Measurements from ENCODE around the gene DCDC2. TPM values are rescaled to one million over a fixed set of nuclear protein-coding genes. Genes with fewer than 3 reads are reported as not detected.
"Not testable (repeated sequence)": the region's sequence is repeated elsewhere in the genome, so short reads cannot be mapped to it uniquely, and the experiment has no call there.

DCDC2 gene
- total RNA-seq, 1 experiment from 2014 or later: 191 TPM

DNA sequence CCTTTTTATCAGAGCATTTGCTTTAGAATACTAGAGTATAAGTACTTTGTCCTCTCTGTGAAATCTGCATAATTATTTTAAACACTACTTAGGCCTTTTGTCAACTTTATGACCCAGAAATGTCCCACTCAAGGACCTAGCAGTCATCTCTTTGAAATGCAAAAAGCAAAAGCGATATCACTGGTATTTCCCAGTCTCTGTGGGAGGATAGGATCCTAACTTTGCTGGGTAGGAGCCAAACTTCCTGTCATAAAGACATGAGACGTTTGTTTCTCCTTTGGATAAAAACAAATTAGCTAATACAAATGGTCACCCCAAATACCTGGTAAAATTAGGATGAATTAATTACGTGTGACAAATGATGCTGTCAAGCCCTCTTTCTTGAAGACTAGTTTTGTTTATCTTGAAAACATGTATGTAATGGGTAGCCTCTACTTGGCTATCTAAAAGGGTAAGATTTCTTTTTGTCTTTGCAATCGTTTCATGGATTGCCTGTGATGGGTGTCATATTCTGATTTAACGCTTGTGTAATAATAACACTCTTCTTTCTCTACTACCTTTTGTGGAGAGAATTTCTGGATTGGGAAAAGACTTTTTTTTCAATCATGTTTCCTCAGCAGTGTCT is 36.2 kb downstream of the DCDC2 start:
- H3K27me3 Mint-ChIP-seq (ENCODE audit: insufficient read depth, unreplicated experiment): no peaks in the 10 kb centered on the region
- H3K4me3 Mint-ChIP-seq (ENCODE audit: unreplicated experiment): peak overlapping the region; percentile 65
- TF ChIP-seq, protein P1, sequence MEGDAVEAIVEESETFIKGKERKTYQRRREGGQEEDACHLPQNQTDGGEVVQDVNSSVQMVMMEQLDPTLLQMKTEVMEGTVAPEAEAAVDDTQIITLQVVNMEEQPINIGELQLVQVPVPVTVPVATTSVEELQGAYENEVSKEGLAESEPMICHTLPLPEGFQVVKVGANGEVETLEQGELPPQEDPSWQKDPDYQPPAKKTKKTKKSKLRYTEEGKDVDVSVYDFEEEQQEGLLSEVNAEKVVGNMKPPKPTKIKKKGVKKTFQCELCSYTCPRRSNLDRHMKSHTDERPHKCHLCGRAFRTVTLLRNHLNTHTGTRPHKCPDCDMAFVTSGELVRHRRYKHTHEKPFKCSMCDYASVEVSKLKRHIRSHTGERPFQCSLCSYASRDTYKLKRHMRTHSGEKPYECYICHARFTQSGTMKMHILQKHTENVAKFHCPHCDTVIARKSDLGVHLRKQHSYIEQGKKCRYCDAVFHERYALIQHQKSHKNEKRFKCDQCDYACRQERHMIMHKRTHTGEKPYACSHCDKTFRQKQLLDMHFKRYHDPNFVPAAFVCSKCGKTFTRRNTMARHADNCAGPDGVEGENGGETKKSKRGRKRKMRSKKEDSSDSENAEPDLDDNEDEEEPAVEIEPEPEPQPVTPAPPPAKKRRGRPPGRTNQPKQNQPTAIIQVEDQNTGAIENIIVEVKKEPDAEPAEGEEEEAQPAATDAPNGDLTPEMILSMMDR (IDR thresholded peaks at IDR 0.05; ENCODE audit: insufficient read depth in 1 of 2, low read depth in 1 of 2, low read length in 1 of 2, severe bottlenecking in 1 of 2, unreplicated experiment in 1 of 2): no peak
- intact Hi-C loops (cut with micrococcal nuclease; ENCODE audit: unreplicated experiment): loop anchor here (1.0 to 10.0 kb wide), 3 partner anchors 8 to 183 kb away; no protein-coding TSS in a partner anchor
- H3K4me1 ChIP-seq: peaks cover 66% of the 10 kb centered on the region
- no peaks in the 10 kb centered on the region for H3K27me3 ChIP-seq (replicated peaks; ENCODE audit: control insufficient read depth, insufficient read depth, low read length)
- no peaks in the 10 kb centered on the region for H3K9me3 Mint-ChIP-seq (ENCODE audit: unreplicated experiment)
- ChIA-PET POLR2A (no interaction called here), CTCF (interaction anchor here (1.0 kb wide), 1 partner anchor 8 kb away, joined by 7 read pairs; no protein-coding TSS in a partner anchor)
- BruUV-seq (replicated peaks): no TSS peak
- H3K36me3 Mint-ChIP-seq (ENCODE audit: insufficient read depth, unreplicated experiment): peaks cover 48% of the 10 kb centered on the region
- no peak for DNase-seq
- no peak overlapping the region for H3K4me3 ChIP-seq (ENCODE audit: low read depth, low read length)
- peak overlapping the region; percentile 45 for H3K27ac Mint-ChIP-seq (ENCODE audit: unreplicated experiment)
- peaks cover 52% of the 10 kb centered on the region for H3K4me1 Mint-ChIP-seq (ENCODE audit: low read depth, unreplicated experiment)
- peaks cover 1% of the 10 kb centered on the region; the same call in 1 of the 2 replicates for H3K36me3 ChIP-seq (ENCODE audit: control insufficient read depth, insufficient read depth, low read length)
- no peaks in the 10 kb centered on the region for H3K9me3 ChIP-seq

DNA sequence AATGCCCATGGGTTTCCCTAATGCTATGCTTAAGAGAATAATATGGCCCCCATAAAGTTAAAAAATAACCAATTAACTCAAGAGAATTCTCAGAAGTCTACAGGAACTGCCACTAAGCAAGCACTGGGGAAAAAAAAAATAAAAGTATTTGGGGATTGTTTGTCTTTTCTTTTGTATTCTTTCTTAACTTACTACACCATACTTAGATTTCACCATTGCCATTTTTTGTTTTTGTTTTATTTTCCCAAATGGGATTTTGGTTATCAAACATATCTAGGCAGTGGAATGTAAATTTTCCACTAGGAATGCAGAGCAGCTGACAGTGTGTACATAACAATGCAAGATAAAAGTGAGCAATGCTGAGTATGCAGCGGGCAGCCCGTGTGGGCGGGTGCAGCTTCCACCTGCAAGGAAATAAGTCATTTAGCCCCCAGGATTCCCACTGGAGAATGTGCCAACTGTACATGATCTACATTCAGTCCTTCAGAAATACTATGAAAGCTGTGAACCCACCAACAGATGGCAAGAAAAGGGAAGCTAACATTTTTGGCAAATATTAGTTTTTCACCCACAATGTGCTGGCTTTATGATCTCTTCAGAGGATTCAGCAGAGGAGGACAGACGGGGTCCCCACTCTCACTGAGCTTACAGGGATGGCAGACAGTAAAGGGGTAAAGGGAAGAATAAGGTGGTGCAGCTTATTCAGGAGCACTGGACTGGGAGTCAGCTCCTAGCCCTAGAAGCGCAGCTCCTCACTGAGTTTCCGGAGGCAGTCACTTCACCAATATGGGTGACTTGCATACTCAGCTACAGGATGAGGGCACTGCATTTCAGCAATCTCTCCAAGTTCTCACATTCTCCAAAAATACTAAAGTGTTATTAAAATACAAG is 44.4 kb downstream of the DCDC2 start:
- TF ChIP-seq, protein P1 (IDR thresholded peaks at IDR 0.05; ENCODE audit: insufficient read depth in 1 of 2, low read depth in 1 of 2, low read length in 1 of 2, severe bottlenecking in 1 of 2, unreplicated experiment in 1 of 2): no peak
- H3K36me3 Mint-ChIP-seq (ENCODE audit: insufficient read depth, unreplicated experiment): peaks cover 55% of the 10 kb centered on the region
- H3K4me1 Mint-ChIP-seq (ENCODE audit: low read depth, unreplicated experiment): peaks cover 42% of the 10 kb centered on the region
- H3K27me3 Mint-ChIP-seq (ENCODE audit: insufficient read depth, unreplicated experiment): no peaks in the 10 kb centered on the region
- Histone ChIP-seq H3K27me3 (replicated peaks; ENCODE audit: control insufficient read depth, insufficient read depth, low read length) (no peaks in the 10 kb centered on the region), H3K4me1 (peaks cover 32% of the 10 kb centered on the region), H3K4me3 (ENCODE audit: low read depth, low read length) (no peak overlapping the region), H3K36me3 (ENCODE audit: control insufficient read depth, insufficient read depth, low read length) (peaks cover 1% of the 10 kb centered on the region; the same call in 1 of the 2 replicates), H3K9me3 (peaks cover 22% of the 10 kb centered on the region)
- intact Hi-C loops (cut with micrococcal nuclease; ENCODE audit: unreplicated experiment): loop anchor here (1.0 kb wide), 4 partner anchors 9 to 45 kb away; partner anchors contain the start of gene DCDC2
- ChIA-PET CTCF (interaction anchor here (1.0 to 1.8 kb wide), 6 partner anchors 9 to 76 kb away, joined by 3 to 12 read pairs (median 6); partner anchors contain the start of gene DCDC2), POLR2A (interaction anchor here (0.7 to 1.2 kb wide), 5 partner anchors 11 to 89 kb away, joined by 3 to 5 read pairs (median 3); partner anchors contain the start of gene DCDC2)
- DNase-seq: peak; percentile 83 to 90
- peak overlapping the region; percentile 47 for H3K4me3 Mint-ChIP-seq (ENCODE audit: unreplicated experiment)
- TSS peak; percentile 97 for BruUV-seq (replicated peaks)
- H3K9me3 Mint-ChIP-seq (ENCODE audit: unreplicated experiment): peaks cover 35% of the 10 kb centered on the region
- H3K27ac Mint-ChIP-seq (ENCODE audit: unreplicated experiment): peak overlapping the region; percentile 83

DNA sequence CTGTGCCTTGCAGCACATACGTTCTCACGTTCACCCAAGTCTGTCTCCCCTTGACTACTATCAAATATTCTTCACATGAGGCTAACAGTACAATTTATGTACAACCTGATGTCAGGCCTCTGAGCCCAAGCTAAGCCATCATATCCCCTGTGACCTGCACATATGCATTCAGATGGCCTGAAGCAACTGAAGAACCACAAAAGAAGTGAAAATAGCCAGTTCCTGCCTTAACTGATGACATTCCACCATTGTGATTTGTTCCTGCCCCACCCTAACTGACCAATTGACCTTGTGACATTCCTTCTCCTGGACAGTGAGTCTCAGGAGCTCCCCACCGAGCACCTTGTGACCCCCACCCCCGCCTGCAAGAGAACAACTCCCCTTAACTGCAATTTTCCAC is 46.1 kb downstream of the DCDC2 start:
- intact Hi-C loops (cut with micrococcal nuclease; ENCODE audit: unreplicated experiment); CTCF ChIA-PET; H3K27me3 ChIP-seq (replicated peaks; ENCODE audit: control insufficient read depth, insufficient read depth, low read length); H3K36me3 ChIP-seq (ENCODE audit: control insufficient read depth, insufficient read depth, low read length); BruUV-seq (replicated peaks); DNase-seq; POLR2A ChIA-PET; H3K4me3 ChIP-seq (ENCODE audit: low read depth, low read length); H3K27me3 Mint-ChIP-seq (ENCODE audit: insufficient read depth, unreplicated experiment): not testable (repeated sequence)
- Mint-ChIP-seq H3K9me3 (ENCODE audit: unreplicated experiment) (peaks cover 35% of the 10 kb centered on the region), H3K4me1 (ENCODE audit: low read depth, unreplicated experiment) (peaks cover 48% of the 10 kb centered on the region), H3K36me3 (ENCODE audit: insufficient read depth, unreplicated experiment) (peaks cover 60% of the 10 kb centered on the region), H3K4me3 (ENCODE audit: unreplicated experiment) (peak overlapping the region; percentile 47), H3K27ac (ENCODE audit: unreplicated experiment) (peak overlapping the region; percentile 88)
- Histone ChIP-seq H3K4me1 (peaks cover 39% of the 10 kb centered on the region), H3K9me3 (peaks cover 22% of the 10 kb centered on the region)

Data from Caco-2 (cell line).